Erythroblast (primary cell): ENCODE data around the gene SMC6.

Experiments used
- GATA1 ChIP-seq: IDR thresholded peaks from 2 replicates; pipeline ENCODE4 v1.6.1; 2011; ENCODE audit warnings: low read depth, mild to moderate bottlenecking, control low read depth, low read length, moderate library complexity
- POLR2A ChIP-seq: IDR thresholded peaks from 2 replicates; pipeline ENCODE4 v1.6.1; 2011; ENCODE audit warnings: mild to moderate bottlenecking, low read length

- TF ChIP-seq POLR2A (no peak), GATA1 (no peak)
Measured at GRCh38 chr2:17630089-17630488, 123.5 kb downstream of the SMC6 start.
